ENCODE data around the gene TMPRSS3. TPM values are rescaled to one million over a fixed set of nuclear protein-coding genes. Genes with fewer than 3 reads are reported as not detected.

The TMPRSS3 gene
- total and polyA plus RNA-seq, 2 of the 13 experiments (the other 11 are each of a cell fraction or from before 2014, with no cell fraction given), result 2.8 to 16.9 TPM

DNA sequence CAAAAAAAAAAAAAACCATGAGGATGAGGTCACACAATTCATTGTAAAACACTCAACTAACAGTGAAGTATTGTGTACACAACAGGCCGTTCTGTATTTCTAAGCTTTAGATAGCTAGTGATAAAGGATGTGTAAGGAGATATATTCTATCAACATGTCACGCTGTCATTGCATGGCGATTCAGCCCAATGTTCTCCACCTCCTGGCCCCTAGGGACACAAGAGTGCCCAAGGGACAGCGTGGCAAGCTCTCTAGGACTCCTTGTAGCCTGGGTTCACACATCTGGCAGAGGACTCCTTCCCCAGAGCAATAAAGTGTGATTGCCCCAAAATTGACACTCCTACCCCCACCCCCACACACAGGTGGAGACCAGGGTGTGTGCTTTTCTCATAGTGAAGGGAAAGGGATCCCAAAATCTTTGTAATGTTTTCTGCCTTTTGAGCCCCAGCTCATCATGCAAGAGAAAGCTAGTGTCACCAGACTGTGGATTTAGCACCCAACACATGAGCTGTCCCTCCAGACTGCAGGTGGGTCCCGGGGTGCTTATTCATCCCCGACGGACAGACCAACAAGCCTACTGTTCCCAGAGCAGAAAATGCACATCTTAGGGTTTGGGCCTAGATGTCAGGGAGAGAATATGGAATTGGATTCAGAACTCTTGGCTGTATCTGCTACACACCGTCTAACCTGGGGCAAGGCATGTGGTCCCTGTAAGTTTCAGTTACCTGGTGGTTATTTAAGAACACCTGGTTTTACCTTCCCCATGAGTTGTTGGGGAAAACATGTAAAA is 11.5 kb downstream of the TMPRSS3 start:
- Histone ChIP-seq H3K4me3 (replicated peaks in 1 of 3; ENCODE audit: insufficient read depth in 1 of 3, low read depth in 2 of 3, low read length in 3 of 3) (no peak overlapping the region), H3K4me2 (ENCODE audit: low read depth, low read length) (peak overlapping the region; percentile 11; the same call in 1 of the 2 replicates), H2AFZ (ENCODE audit: low read length) (no peak overlapping the region), H3K27ac (ENCODE audit: extremely low read length, insufficient read depth, low read length) (no peak overlapping the region), H3K4me1 (ENCODE audit: insufficient read depth, low read length) (peaks cover 62% of the 10 kb centered on the region), H3K9me3 (ENCODE audit: low read length) (no peaks in the 10 kb centered on the region), H3K27me3 (ENCODE audit: control insufficient read depth in 1 of 2, insufficient read depth in 2 of 2, low read length in 2 of 2) (no peaks in the 10 kb centered on the region), H3K9ac (ENCODE audit: insufficient read depth, low read depth, low read length) (no peak overlapping the region), H3K79me2 (ENCODE audit: insufficient read depth, low read length) (no peaks in the 10 kb centered on the region), H3K36me3 (replicated peaks in 1 of 2; ENCODE audit: control insufficient read depth in 1 of 2, insufficient read depth in 2 of 2, low read length in 2 of 2) (no peaks in the 10 kb centered on the region), H4K20me1 (ENCODE audit: insufficient read depth, low read length) (no peaks in the 10 kb centered on the region)
- ChIA-PET POLR2A (interaction anchor here (0.9 kb wide), 1 partner anchor 27 kb away, joined by 3 read pairs; no protein-coding TSS in a partner anchor), CTCF (ENCODE audit: low intra/inter-chr PET ratio, low total read pairs) (no interaction called here)
- no peak for ATAC-seq
- WGBS (ENCODE audit: low lambda C conversion rate), result 88% methylated on average over 8 of the region's 8 CpGs
- TF ChIP-seq FOXA1 (IDR thresholded peaks at IDR 0.05), result no peak
- TF ChIP-seq FOXA1 (CRISPR knock-in tag; IDR thresholded peaks at IDR 0.05), result 0 out of 2 replicates have a peak, but pooled peaks have one; percentile 7
- TF ChIP-seq HOXA5 (CRISPR knock-in tag; IDR thresholded peaks at IDR 0.05), result no peak
- no peak for FAIRE-seq
- intact Hi-C loops (cut with micrococcal nuclease; ENCODE audit: unreplicated experiment) (no loop called here), in situ Hi-C loops (cut with HindIII; ENCODE audit: extremely low pct_ligation_motif_present, low pct_unique_long_range_greater_than_20kb) (loop anchor here (5.0 kb wide), 1 partner anchor 63 kb away; no protein-coding TSS in a partner anchor)
- DNase-seq (ENCODE audit: low spot score), result no peak
- no TSS peak for BruUV-seq (replicated peaks)

DNA sequence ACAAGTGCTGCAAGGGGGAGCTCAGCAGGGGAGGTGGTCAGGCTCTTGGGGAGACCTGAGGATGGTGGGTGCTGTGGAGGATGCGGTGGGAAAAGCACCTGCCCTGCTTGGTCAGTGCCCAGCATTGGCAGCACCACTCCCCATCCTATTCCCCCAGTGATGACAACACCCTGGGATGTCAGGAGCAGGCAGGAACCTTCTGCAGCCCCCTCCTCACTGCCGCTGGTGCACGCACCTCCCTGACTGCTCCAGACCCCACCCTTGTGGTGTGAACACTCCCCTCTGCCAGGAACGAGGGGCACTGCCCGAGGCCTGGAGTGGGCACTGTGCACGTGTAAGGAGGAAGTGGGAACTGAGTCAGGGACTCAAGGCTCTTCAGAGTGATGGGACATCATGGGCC is 12.5 kb downstream of the TMPRSS3 start:
- no peak for TF ChIP-seq ZNF572 (CRISPR knock-in tag; IDR thresholded peaks at IDR 0.05)
- no peak for TF ChIP-seq RCOR2 (CRISPR knock-in tag; IDR thresholded peaks at IDR 0.05)
- Histone ChIP-seq H3K27me3 (ENCODE audit: control insufficient read depth in 1 of 2, insufficient read depth in 2 of 2, low read length in 2 of 2) (no peaks in the 10 kb centered on the region), H3K9ac (ENCODE audit: insufficient read depth, low read depth, low read length) (no peak overlapping the region), H3K4me3 (replicated peaks in 1 of 3; ENCODE audit: insufficient read depth in 1 of 3, low read depth in 2 of 3, low read length in 3 of 3) (no peak overlapping the region), H2AFZ (ENCODE audit: low read length) (no peak overlapping the region), H4K20me1 (ENCODE audit: insufficient read depth, low read length) (no peaks in the 10 kb centered on the region), H3K9me3 (ENCODE audit: low read length) (no peaks in the 10 kb centered on the region), H3K79me2 (ENCODE audit: insufficient read depth, low read length) (no peaks in the 10 kb centered on the region), H3K4me1 (ENCODE audit: insufficient read depth, low read length) (peaks cover 52% of the 10 kb centered on the region), H3K27ac (ENCODE audit: extremely low read length, insufficient read depth, low read length) (no peak overlapping the region), H3K36me3 (replicated peaks in 1 of 2; ENCODE audit: control insufficient read depth in 1 of 2, insufficient read depth in 2 of 2, low read length in 2 of 2) (no peaks in the 10 kb centered on the region), H3K4me2 (ENCODE audit: low read depth, low read length) (no peak overlapping the region)
- CTCF ChIA-PET (ENCODE audit: low intra/inter-chr PET ratio, low total read pairs), result no interaction called here
- in situ Hi-C loops (cut with HindIII; ENCODE audit: extremely low pct_ligation_motif_present, low pct_unique_long_range_greater_than_20kb) (loop anchor here (5.0 kb wide), 1 partner anchor 64 kb away; no protein-coding TSS in a partner anchor), intact Hi-C loops (cut with micrococcal nuclease; ENCODE audit: unreplicated experiment) (no loop called here)
- POLR2A ChIA-PET, result interaction anchor here (0.8 kb wide), 1 partner anchor 17 kb away, joined by 3 read pairs; the partner anchor contains the start of gene TFF1
- no peak for DNase-seq (ENCODE audit: low spot score)
- no peak for FAIRE-seq
- BruUV-seq (replicated peaks), result no TSS peak
- 100% methylated on average over 3 of the region's 6 CpGs for WGBS (ENCODE audit: low lambda C conversion rate)
- no peak for ATAC-seq

Measured in HepG2 (cell line).